Measurements from ENCODE around the gene CST9.

The CST9 gene

DNA sequence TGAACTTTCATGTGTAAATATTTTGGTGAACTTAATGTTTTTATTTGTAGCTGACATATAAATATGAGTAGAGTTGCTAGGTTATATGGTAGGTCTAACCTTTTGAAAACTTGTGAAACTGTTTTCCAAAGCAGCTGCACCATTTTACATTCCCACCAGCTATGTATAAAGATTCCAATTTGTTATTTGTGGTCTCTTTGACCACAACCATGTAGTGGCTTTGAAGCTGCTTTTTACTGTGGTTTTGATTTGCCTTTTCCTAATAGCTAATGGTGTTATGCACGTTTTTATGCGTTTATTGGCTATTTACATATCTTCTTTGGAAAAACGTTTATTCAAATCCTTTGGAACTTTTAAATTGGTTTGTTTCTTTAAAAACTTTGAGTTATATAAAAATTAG is 21.8 kb upstream of the CST9 start:
- TF ChIP-seq CTCF (IDR thresholded peaks at IDR 0.05; ENCODE audit: low read depth, low read length, poor library complexity, severe bottlenecking) (no peak), EZH2phosphoT487 (IDR thresholded peaks at IDR 0.05; ENCODE audit: borderline replicate concordance, low read length) (no peak)
- Histone ChIP-seq H3K4me1 (ENCODE audit: control insufficient read depth, low read length) (no peaks in the 10 kb centered on the region), H3K79me2 (ENCODE audit: control insufficient read depth, low read length) (no peaks in the 10 kb centered on the region), H3K36me3 (ENCODE audit: control insufficient read depth, low read length) (no peaks in the 10 kb centered on the region), H3F3A (ENCODE audit: control insufficient read depth, insufficient read depth) (no peaks in the 10 kb centered on the region), H3K4me2 (ENCODE audit: low read length) (no peak overlapping the region), H3K27me3 (ENCODE audit: control insufficient read depth, low read length) (peaks cover 4% of the 10 kb centered on the region; the same call in 1 of the 2 replicates), H3K4me3 (ENCODE audit: low read length) (no peak overlapping the region), H3K9me2 (replicated peaks; ENCODE audit: control insufficient read depth, low read length) (no peaks in the 10 kb centered on the region), H3K9me3 (ENCODE audit: control insufficient read depth, insufficient read depth, low read length) (no peaks in the 10 kb centered on the region), H3K27ac (ENCODE audit: low read depth, low read length) (no peak overlapping the region), H4K20me1 (ENCODE audit: control insufficient read depth, insufficient read depth, low read depth, low read length) (no peaks in the 10 kb centered on the region)

- Histone ChIP-seq H3K9me3 (ENCODE audit: control insufficient read depth, insufficient read depth, low read length) (no peaks in the 10 kb centered on the region), H3K4me2 (ENCODE audit: low read length) (no peak overlapping the region), H3K4me3 (ENCODE audit: low read length) (no peak overlapping the region), H3F3A (ENCODE audit: control insufficient read depth, insufficient read depth) (no peaks in the 10 kb centered on the region), H3K4me1 (ENCODE audit: control insufficient read depth, low read length) (no peaks in the 10 kb centered on the region), H3K36me3 (ENCODE audit: control insufficient read depth, low read length) (no peaks in the 10 kb centered on the region), H4K20me1 (ENCODE audit: control insufficient read depth, insufficient read depth, low read depth, low read length) (no peaks in the 10 kb centered on the region), H3K27ac (ENCODE audit: low read depth, low read length) (no peak overlapping the region), H3K9me2 (replicated peaks; ENCODE audit: control insufficient read depth, low read length) (no peaks in the 10 kb centered on the region), H3K27me3 (ENCODE audit: control insufficient read depth, low read length) (peaks cover 4% of the 10 kb centered on the region; the same call in 1 of the 2 replicates), H3K79me2 (ENCODE audit: control insufficient read depth, low read length) (no peaks in the 10 kb centered on the region)
- no peak for TF ChIP-seq CTCF (IDR thresholded peaks at IDR 0.05; ENCODE audit: low read depth, low read length, poor library complexity, severe bottlenecking)
- no peak for TF ChIP-seq EZH2phosphoT487 (IDR thresholded peaks at IDR 0.05; ENCODE audit: borderline replicate concordance, low read length)
These were observed 20.4 kb upstream of the CST9 start for GRCh38 chr20:23626040-23626620.

- Histone ChIP-seq H3K4me1 (ENCODE audit: control insufficient read depth, low read length) (no peaks in the 10 kb centered on the region), H3K27ac (ENCODE audit: low read depth, low read length) (no peak overlapping the region), H4K20me1 (ENCODE audit: control insufficient read depth, insufficient read depth, low read depth, low read length) (no peaks in the 10 kb centered on the region), H3K4me3 (ENCODE audit: low read length) (no peak overlapping the region), H3K36me3 (ENCODE audit: control insufficient read depth, low read length) (no peaks in the 10 kb centered on the region), H3K79me2 (ENCODE audit: control insufficient read depth, low read length) (no peaks in the 10 kb centered on the region), H3K9me2 (replicated peaks; ENCODE audit: control insufficient read depth, low read length) (no peaks in the 10 kb centered on the region), H3K4me2 (ENCODE audit: low read length) (no peak overlapping the region), H3K9me3 (ENCODE audit: control insufficient read depth, insufficient read depth, low read length) (no peaks in the 10 kb centered on the region), H3F3A (ENCODE audit: control insufficient read depth, insufficient read depth) (no peaks in the 10 kb centered on the region), H3K27me3 (ENCODE audit: control insufficient read depth, low read length) (peaks cover 4% of the 10 kb centered on the region; the same call in 1 of the 2 replicates)
- TF ChIP-seq CTCF (IDR thresholded peaks at IDR 0.05; ENCODE audit: low read depth, low read length, poor library complexity, severe bottlenecking) (no peak), EZH2phosphoT487 (IDR thresholded peaks at IDR 0.05; ENCODE audit: borderline replicate concordance, low read length) (no peak)
These were observed 19.7 kb upstream of the CST9 start for GRCh38 chr20:23625236-23625964.

All from DOHH2 (cell line).